Measurements from ENCODE around the gene GDAP1L1. TPM values are rescaled to one million over a fixed set of nuclear protein-coding genes. Genes with fewer than 3 reads are reported as not detected.

Gene GDAP1L1
- total RNA-seq, 1 experiment from 2014 or later = not detected

GRCh38 chr20:44284032-44284431 is 36.9 kb downstream of the GDAP1L1 start:
- CTCF ChIA-PET = no interaction called here
- peaks cover 78% of the 10 kb centered on the region for H3K27me3 Mint-ChIP-seq (ENCODE audit: unreplicated experiment)
- no peaks in the 10 kb centered on the region for H3K36me3 Mint-ChIP-seq (ENCODE audit: insufficient read depth, unreplicated experiment)
- no peak for DNase-seq
- H3K27ac Mint-ChIP-seq (ENCODE audit: unreplicated experiment) = no peak overlapping the region
- no peaks in the 10 kb centered on the region for H3K9me3 Mint-ChIP-seq (ENCODE audit: low read depth, unreplicated experiment)
- BruUV-seq (replicated peaks) = no TSS peak
- intact Hi-C loops (cut with micrococcal nuclease; ENCODE audit: unreplicated experiment) = no loop called here
- H3K4me1 Mint-ChIP-seq (ENCODE audit: low read depth, unreplicated experiment) = no peaks in the 10 kb centered on the region
- H3K4me3 Mint-ChIP-seq (ENCODE audit: low read depth, unreplicated experiment) = no peak overlapping the region
- no peak for TF ChIP-seq CTCF (IDR thresholded peaks at IDR 0.05; ENCODE audit: unreplicated experiment)

GRCh38 chr20:44287272-44288097 is 40.4 kb downstream of the GDAP1L1 start:
- DNase-seq = no peak
- no TSS peak for BruUV-seq (replicated peaks)

GRCh38 chr20:44288252-44288651 is 41.1 kb downstream of the GDAP1L1 start:
- CTCF ChIA-PET = no interaction called here
- TF ChIP-seq CTCF (IDR thresholded peaks at IDR 0.05; ENCODE audit: unreplicated experiment) = no peak
- H3K27me3 Mint-ChIP-seq (ENCODE audit: unreplicated experiment) = peaks cover 71% of the 10 kb centered on the region
- BruUV-seq (replicated peaks) = no TSS peak
- intact Hi-C loops (cut with micrococcal nuclease; ENCODE audit: unreplicated experiment) = no loop called here
- H3K27ac Mint-ChIP-seq (ENCODE audit: unreplicated experiment) = no peak overlapping the region
- DNase-seq = no peak
- H3K4me1 Mint-ChIP-seq (ENCODE audit: low read depth, unreplicated experiment) = no peaks in the 10 kb centered on the region
- H3K9me3 Mint-ChIP-seq (ENCODE audit: low read depth, unreplicated experiment) = no peaks in the 10 kb centered on the region
- H3K4me3 Mint-ChIP-seq (ENCODE audit: low read depth, unreplicated experiment) = no peak overlapping the region
- H3K36me3 Mint-ChIP-seq (ENCODE audit: insufficient read depth, unreplicated experiment) = no peaks in the 10 kb centered on the region

More at GRCh38 chr20:44287272-44288097, 40.4 kb downstream of the GDAP1L1 start:
- intact Hi-C loops (cut with micrococcal nuclease; ENCODE audit: unreplicated experiment) = no loop called here
- H3K9me3 Mint-ChIP-seq (ENCODE audit: low read depth, unreplicated experiment) = no peaks in the 10 kb centered on the region
- H3K27ac Mint-ChIP-seq (ENCODE audit: unreplicated experiment) = no peak overlapping the region
- H3K4me1 Mint-ChIP-seq (ENCODE audit: low read depth, unreplicated experiment) = no peaks in the 10 kb centered on the region
- H3K4me3 Mint-ChIP-seq (ENCODE audit: low read depth, unreplicated experiment) = no peak overlapping the region
- TF ChIP-seq CTCF (IDR thresholded peaks at IDR 0.05; ENCODE audit: unreplicated experiment) = no peak
- H3K27me3 Mint-ChIP-seq (ENCODE audit: unreplicated experiment) = peaks cover 78% of the 10 kb centered on the region
- CTCF ChIA-PET = no interaction called here
- H3K36me3 Mint-ChIP-seq (ENCODE audit: insufficient read depth, unreplicated experiment) = no peaks in the 10 kb centered on the region

- H3K27ac Mint-ChIP-seq (ENCODE audit: unreplicated experiment) = no peak overlapping the region
- intact Hi-C loops (cut with micrococcal nuclease; ENCODE audit: unreplicated experiment) = no loop called here
- no peaks in the 10 kb centered on the region for H3K36me3 Mint-ChIP-seq (ENCODE audit: insufficient read depth, unreplicated experiment)
Observed at GRCh38 chr20:44291754-44292153, 44.6 kb downstream of the GDAP1L1 start.

More at GRCh38 chr20:44291754-44292153, 44.6 kb downstream of the GDAP1L1 start:
- no peak for TF ChIP-seq CTCF (IDR thresholded peaks at IDR 0.05; ENCODE audit: unreplicated experiment)
- Mint-ChIP-seq H3K4me1 (ENCODE audit: low read depth, unreplicated experiment) (no peaks in the 10 kb centered on the region), H3K9me3 (ENCODE audit: low read depth, unreplicated experiment) (no peaks in the 10 kb centered on the region), H3K4me3 (ENCODE audit: low read depth, unreplicated experiment) (no peak overlapping the region), H3K27me3 (ENCODE audit: unreplicated experiment) (peaks cover 43% of the 10 kb centered on the region)
- no peak for DNase-seq
- CTCF ChIA-PET = no interaction called here
- BruUV-seq (replicated peaks) = no TSS peak
